ENCODE measurements around the gene CEACAM16.

Gene CEACAM16

DNA sequence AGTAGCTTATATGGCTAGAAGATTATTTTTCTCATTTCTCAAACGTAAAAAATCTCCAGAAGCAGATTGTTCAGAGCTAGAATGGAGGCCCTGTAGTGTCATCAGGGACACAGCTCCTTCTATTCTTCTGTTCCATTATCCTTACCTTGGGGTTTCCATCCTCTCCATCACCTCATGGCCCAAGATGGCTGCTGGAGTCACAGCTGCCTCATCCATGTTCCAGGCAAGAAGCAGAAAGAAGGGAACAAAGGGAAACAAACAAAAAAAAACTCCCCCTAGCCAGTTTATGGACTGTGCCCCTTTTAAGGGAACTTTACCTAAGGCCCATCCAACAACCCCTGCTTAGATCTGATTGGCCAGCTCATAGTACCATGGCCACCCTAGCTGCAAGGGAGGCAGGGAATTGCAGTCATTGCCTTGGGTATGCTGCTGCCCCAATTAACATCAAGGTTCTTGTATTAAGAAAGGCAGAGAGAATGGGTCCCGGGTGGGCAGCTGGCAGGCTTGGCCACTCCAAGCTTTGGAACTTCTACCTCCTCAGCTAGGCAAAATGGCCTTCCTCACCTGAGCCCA, 15.7 kb downstream of the CEACAM16 start:
- CTCF ChIA-PET, result interaction anchor here (0.6 to 8.1 kb wide), 8 partner anchors 9 to 594 kb away, joined by 3 to 66 read pairs (median 3); no protein-coding TSS in a partner anchor
- Histone ChIP-seq H3K4me1 (ENCODE audit: control insufficient read depth, insufficient read depth, low read length) (peaks cover 7% of the 10 kb centered on the region), H3K27ac (ENCODE audit: extremely low read depth, low read depth, low read length) (no peak overlapping the region), H3K4me3 (ENCODE audit: low read depth, low read length) (no peak overlapping the region), H3K36me3 (ENCODE audit: control insufficient read depth in 2 of 2, insufficient read depth in 1 of 2, low read length in 2 of 2) (no peaks in the 10 kb centered on the region), H3K9me3 (ENCODE audit: control insufficient read depth, insufficient read depth, low read depth, low read length) (no peaks in the 10 kb centered on the region)
- POLR2A ChIA-PET, result interaction anchor here (0.7 kb wide), 1 partner anchor 45 kb away, joined by 3 read pairs; no protein-coding TSS in a partner anchor
- TF ChIP-seq ZNF280D (tag by site-specific recombination; IDR thresholded peaks at IDR 0.05) (peak; percentile 71; the same call in 1 of the 2 replicates), ZNF404 (tag by site-specific recombination; IDR thresholded peaks at IDR 0.05) (no peak), GLIS1 (tag by site-specific recombination; IDR thresholded peaks at IDR 0.05) (no peak), ZNF350 (tag by site-specific recombination; IDR thresholded peaks at IDR 0.05) (no peak), ZNF214 (tag by site-specific recombination; IDR thresholded peaks at IDR 0.05; ENCODE audit: borderline replicate concordance) (no peak)

DNA sequence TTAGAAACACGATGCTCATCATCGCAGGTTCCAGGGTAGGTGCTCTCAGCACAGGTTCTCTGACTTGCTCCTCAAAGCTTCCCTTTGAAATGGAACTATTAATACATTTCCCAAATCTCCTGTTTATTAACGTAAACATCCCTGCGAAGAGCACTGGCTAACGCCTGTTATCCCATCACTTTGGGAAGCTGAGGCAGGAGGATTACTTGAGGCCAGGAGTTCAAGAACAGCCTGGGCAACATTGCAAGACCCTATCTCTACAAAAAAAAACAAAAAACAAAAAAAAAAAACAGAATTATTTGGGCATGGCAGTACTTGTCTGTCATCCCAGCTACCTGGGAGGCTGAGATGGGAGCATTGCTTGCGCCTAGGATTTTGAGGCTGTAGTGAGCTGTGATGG, 18.7 kb downstream of the CEACAM16 start:
- POLR2A ChIA-PET, result interaction anchor here (0.7 kb wide), 2 partner anchors 54 to 176 kb away, joined by 3 to 5 read pairs; no protein-coding TSS in a partner anchor

GRCh38 chr19:44718441-44719261, 19.7 kb downstream of the CEACAM16 start:
- Histone ChIP-seq H3K4me3 (ENCODE audit: low read depth, low read length) (no peak overlapping the region), H3K4me1 (ENCODE audit: control insufficient read depth, insufficient read depth, low read length) (peaks cover 9% of the 10 kb centered on the region), H3K27ac (ENCODE audit: extremely low read depth, low read depth, low read length) (no peak overlapping the region), H3K9me3 (ENCODE audit: control insufficient read depth, insufficient read depth, low read depth, low read length) (no peaks in the 10 kb centered on the region), H3K36me3 (ENCODE audit: control insufficient read depth in 2 of 2, insufficient read depth in 1 of 2, low read length in 2 of 2) (no peaks in the 10 kb centered on the region)
- ChIA-PET POLR2A (interaction anchor here (0.5 to 0.7 kb wide), 3 partner anchors 55 to 152 kb away, joined by 3 to 7 read pairs (median 5); no protein-coding TSS in a partner anchor), CTCF (interaction anchor here (0.7 to 2.8 kb wide), 7 partner anchors 27 to 152 kb away, joined by 3 to 18 read pairs (median 5); no protein-coding TSS in a partner anchor)
- TF ChIP-seq TRIM28 (IDR thresholded peaks at IDR 0.05; ENCODE audit: borderline replicate concordance, low read length) (no peak), ZNF174 (tag by site-specific recombination; IDR thresholded peaks at IDR 0.05) (no peak), ZNF768 (tag by site-specific recombination; IDR thresholded peaks at IDR 0.05) (0 out of 2 replicates have a peak, but pooled peaks have one; percentile 26), PRDM1 (tag by site-specific recombination; IDR thresholded peaks at IDR 0.05) (peak; percentile 32; the same call in 1 of the 2 replicates), EGR2 (tag by site-specific recombination; IDR thresholded peaks at IDR 0.05; ENCODE audit: low read depth) (peak; percentile 98), PATZ1 (tag by site-specific recombination; IDR thresholded peaks at IDR 0.05) (peak; percentile 46; the same call in 1 of the 2 replicates), ZNF362 (tag by site-specific recombination; IDR thresholded peaks at IDR 0.05) (peak; percentile 14; the same call in 1 of the 2 replicates)

More for the DNA sequence above, 18.7 kb downstream of the CEACAM16 start:
- no peaks in the 10 kb centered on the region for H3K9me3 ChIP-seq (ENCODE audit: control insufficient read depth, insufficient read depth, low read depth, low read length)
- TF ChIP-seq ZNF555 (tag by site-specific recombination; conservative IDR thresholded peaks at IDR 0.05) (no peak), ZSCAN30 (tag by site-specific recombination; IDR thresholded peaks at IDR 0.05) (no peak), ZNF558 (tag by site-specific recombination; IDR thresholded peaks at IDR 0.05) (no peak), ZNF140 (tag by site-specific recombination; IDR thresholded peaks at IDR 0.05) (no peak), ZNF626 (tag by site-specific recombination; IDR thresholded peaks at IDR 0.05) (no peak), ZNF423 (tag by site-specific recombination; IDR thresholded peaks at IDR 0.05) (no peak), HOXC10 (CRISPR knock-in tag; IDR thresholded peaks at IDR 0.05) (no peak), GLI2 (tag by site-specific recombination; IDR thresholded peaks at IDR 0.05; ENCODE audit: borderline replicate concordance, low read depth) (no peak), ZNF843 (tag by site-specific recombination; IDR thresholded peaks at IDR 0.05) (no peak), MEIS1 (CRISPR knock-in tag; IDR thresholded peaks at IDR 0.05; ENCODE audit: borderline replicate concordance) (no peak), ZNF112 (tag by site-specific recombination; IDR thresholded peaks at IDR 0.05) (no peak), ZNF830 (tag by site-specific recombination; IDR thresholded peaks at IDR 0.05; ENCODE audit: low read depth) (no peak), YY2 (tag by site-specific recombination; IDR thresholded peaks at IDR 0.05) (no peak), ZNF791 (tag by site-specific recombination; IDR thresholded peaks at IDR 0.05) (no peak), YY1 (tag by site-specific recombination; IDR thresholded peaks at IDR 0.05) (no peak)
- TF ChIP-seq, protein P1, sequence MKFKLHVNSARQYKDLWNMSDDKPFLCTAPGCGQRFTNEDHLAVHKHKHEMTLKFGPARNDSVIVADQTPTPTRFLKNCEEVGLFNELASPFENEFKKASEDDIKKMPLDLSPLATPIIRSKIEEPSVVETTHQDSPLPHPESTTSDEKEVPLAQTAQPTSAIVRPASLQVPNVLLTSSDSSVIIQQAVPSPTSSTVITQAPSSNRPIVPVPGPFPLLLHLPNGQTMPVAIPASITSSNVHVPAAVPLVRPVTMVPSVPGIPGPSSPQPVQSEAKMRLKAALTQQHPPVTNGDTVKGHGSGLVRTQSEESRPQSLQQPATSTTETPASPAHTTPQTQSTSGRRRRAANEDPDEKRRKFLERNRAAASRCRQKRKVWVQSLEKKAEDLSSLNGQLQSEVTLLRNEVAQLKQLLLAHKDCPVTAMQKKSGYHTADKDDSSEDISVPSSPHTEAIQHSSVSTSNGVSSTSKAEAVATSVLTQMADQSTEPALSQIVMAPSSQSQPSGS (tag by site-specific recombination; IDR thresholded peaks at IDR 0.05; ENCODE audit: low read depth), result no peak
- H3K36me3 ChIP-seq (ENCODE audit: control insufficient read depth in 2 of 2, insufficient read depth in 1 of 2, low read length in 2 of 2), result no peaks in the 10 kb centered on the region
- H3K27ac ChIP-seq (ENCODE audit: extremely low read depth, low read depth, low read length), result no peak overlapping the region
- H3K4me3 ChIP-seq (ENCODE audit: low read depth, low read length), result no peak overlapping the region
- H3K4me1 ChIP-seq (ENCODE audit: control insufficient read depth, insufficient read depth, low read length), result peaks cover 9% of the 10 kb centered on the region
- CTCF ChIA-PET, result interaction anchor here (0.6 to 2.8 kb wide), 7 partner anchors 26 to 426 kb away, joined by 3 to 18 read pairs (median 5); no protein-coding TSS in a partner anchor
